ENCODE results near the gene PARK7.
"Not testable (repeated sequence)": the region's sequence is repeated elsewhere in the genome, so short reads cannot be mapped to it uniquely, and the experiment has no call there.

The PARK7 gene

DNA sequence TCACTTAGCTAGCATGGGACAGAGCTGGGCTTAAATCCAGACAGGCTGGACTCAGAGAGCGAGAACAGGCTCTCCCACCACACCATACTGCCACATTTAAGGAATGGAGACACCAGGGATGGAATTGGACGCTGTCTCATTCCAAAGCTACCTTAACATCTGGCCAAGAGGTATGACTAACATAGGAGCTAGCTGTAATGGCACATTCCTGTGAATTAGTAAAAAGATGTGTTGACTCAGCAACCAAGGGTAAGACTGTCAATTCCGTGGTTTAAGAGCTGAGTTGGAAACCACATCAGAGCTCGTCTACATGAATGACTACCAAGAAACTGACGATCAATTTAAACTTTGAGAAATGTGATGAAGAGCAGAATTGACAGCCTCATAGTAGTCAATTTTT, 12.6 kb upstream of the PARK7 start:
- FAIRE-seq, result no peak

DNA sequence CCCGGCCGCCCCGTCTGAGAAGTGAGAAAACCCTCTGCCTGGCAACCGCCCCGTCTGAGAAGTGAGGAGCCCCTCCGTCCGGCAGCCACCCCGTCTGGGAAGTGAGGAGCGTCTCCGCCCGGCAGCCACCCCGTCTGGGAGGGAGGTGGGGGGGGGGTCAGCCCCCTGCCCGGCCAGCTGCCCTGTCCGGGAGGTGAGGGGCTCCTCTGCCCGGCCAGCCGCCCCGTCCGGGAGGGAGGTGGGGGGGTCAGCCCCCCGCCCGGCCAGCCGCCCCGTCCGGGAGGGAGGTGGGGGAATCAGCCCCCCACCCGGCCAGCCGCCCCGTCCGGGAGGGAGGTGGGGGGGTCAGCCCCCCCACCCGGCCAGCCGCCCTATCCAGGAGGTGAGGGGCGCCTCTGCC, 8.7 kb upstream of the PARK7 start:
- FAIRE-seq, result not testable (repeated sequence)

DNA sequence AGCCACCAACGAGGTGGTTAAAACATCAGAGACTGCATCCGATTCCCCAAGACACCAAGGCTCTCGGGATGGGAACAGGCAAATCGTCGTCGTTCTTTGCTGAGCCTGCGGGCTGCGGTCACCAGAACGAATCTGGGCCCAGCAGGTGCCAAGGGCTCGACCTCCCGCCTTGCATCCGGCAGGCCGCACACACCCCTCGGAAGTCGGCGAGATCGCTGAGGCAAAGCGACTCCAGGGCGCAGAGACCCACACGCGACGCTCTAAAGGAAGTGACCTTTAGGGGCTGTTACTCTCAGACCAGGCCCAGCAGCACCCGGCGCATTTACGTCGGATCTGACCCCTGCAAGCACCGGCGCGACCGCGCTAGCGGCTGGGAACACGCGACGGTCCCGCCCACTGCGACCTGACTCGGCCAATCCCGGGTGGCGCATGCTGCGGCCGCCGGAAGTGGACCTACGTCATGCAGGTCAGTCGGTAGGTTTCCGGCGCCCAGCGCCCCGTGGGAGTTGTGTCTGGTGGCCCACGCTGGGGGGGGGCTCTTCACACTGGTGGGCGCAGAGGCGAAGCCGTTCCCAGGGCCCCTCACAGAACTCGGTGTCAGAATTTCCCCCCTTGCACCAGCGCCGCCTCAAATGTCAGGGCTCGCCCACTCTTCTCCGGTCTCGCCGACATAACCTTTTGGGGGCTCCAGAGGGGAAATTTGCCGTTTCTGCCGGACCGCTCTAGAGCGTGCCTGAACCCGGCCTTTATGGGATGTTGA, 7.5 kb upstream of the PARK7 start:
- no peak for FAIRE-seq

DNA sequence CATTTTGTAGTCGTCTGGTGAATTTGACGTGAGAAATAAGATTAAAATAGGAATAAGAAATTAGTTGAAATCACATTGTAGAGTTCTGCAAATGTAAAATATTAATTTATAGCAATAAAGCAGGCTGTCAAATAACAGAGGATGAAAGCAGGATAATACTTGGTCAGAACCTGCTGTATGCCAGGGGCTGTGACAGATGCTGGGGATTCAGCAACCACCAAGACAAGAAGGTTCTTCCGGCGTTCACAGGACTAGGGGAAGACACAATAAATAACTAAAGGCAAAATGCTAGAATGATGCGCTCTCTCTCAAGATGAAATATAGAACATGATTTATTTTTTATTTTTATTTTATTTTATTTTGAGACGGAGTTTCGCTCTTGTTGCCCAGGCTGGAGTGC, 6.8 kb upstream of the PARK7 start:
- no peak for FAIRE-seq

DNA sequence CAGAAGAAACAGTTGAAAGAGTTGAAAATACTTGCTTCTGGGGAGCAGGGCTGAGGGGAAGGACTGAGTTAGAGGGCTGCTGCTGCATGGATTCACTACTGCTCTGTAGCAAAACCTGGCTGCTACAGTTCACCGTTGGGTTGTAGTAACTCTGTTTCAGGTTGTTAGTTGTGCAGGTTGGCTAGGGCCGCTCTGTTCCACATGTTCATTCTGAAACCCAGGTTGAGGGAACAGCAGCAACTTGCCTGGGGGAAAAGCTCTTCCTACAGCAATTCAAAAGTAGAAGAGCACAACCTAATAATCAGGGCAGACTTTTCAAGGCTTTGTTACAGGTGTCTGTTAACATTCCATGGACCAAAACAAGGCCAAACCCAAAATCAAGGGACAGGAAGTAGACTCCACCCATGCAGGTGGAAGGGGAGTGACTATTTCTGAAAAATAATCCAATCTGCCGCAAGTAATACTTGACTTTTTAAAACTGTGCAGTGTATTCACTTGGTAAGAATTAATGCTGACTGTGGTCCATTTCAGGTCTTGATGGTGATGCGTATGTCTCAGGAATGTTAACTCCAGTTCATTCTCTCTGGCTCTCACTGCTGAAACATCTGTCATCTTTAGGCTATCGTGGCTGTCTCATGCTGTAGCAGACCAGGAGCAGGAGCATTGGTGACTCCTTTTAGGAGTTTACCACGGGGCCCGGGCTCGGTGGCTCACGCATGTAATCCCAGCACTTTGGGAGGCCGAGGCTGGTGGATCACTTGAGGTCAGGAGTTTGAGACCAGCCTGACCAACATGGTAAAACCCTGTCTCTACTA, 5.1 kb upstream of the PARK7 start:
- FAIRE-seq, result no peak

DNA sequence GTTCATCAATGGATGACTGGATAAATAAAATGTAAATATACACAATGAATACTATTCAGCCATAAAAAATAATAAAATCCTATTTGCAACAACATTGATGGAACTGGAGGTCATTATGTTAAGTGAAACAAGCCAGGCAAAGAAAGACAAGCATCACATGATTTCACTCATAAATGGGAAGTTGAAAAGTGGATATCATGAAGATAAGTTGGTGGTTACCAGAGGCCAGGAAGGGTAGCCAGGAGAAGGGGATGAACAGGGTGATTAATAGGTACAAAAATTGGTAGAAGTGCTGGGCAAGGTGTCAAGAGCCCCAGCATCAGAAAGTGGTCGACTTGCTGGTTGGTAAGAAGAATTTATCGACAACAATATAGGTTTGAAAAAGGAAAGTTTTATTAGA, 1.3 kb upstream of the PARK7 start:
- no peak for FAIRE-seq

DNA sequence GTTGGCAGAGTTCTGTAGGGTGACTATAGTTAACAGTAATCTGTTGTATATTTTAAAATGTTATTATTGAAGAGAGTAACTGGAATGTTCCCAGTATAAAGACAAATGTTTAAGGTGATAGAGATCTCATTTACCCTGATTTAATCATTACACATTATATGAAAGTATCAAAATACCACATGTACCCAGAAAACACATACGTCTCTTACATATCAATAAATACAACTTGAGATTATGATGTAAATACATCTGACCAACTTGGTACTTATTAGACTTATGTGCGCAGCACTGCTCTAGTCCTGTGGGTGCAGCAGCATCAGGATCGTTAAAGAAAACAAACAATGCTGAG, 670 bp upstream of the PARK7 start:
- no peak for FAIRE-seq

DNA sequence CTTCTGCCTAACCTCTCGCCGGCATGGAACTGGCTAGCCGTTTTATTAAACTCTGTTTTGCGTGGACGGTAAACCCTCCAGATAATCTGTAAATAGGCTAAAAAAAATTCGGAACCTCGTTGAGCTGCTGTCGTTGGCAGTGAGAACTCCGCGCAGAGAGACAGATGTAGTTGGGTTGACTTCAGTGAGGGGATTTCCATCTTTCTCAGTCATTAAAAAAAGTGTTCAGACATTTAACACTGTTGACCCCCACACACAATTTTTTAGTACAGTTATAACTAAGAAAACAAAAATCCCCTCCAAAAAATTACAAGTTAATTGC, 464 bp downstream of the PARK7 start:
- FAIRE-seq, result no peak

DNA sequence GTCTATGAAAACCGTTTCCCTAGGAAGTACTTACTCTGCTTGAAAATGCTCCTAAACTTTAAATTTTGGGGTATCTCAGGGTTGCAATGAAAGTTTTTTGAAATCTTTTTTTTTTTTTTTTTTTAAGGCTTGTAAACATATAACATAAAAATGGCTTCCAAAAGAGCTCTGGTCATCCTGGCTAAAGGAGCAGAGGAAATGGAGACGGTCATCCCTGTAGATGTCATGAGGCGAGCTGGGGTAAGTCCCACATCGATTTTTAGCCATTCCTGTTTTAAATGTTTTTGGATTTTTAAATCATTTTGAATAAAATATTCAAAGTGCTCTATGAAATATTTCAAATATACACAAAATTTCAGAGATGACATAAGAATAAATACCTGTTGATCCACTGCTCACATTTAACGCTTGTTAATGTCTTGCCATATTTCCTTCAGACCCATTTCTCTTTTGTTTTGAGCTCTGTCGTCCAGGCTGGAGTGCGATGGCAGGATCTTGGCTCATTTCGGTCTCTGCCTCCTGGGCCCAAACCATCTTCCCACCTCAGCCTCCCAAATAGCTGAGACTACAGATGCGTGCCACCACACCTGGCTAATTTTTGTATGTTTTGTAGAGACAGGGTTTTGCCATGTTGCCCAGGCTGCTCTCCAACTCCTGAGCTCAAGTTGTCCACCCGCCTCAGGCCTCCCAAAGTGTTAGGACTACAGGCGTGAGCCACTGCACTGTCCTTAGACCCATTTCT, 1.3 kb downstream of the PARK7 start:
- FAIRE-seq, result no peak

DNA sequence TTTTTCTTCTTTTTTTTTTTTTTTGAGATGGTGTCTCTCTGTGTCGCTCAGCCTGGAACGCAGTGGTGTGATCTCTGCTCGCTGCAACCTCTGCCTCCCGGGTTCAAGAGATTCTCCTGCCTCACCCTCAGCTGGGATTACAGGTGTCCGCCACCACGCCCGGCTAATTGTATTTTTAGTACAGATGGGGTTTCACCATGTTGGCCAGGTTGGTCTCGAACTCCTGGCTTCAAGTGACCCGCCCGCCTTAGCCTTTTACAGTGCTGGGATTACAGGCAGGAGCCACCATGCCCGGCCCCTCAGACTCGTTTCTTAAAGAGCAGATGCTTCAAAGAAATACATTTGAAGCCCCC, 1.8 kb downstream of the PARK7 start:
- FAIRE-seq, result not testable (repeated sequence)

DNA sequence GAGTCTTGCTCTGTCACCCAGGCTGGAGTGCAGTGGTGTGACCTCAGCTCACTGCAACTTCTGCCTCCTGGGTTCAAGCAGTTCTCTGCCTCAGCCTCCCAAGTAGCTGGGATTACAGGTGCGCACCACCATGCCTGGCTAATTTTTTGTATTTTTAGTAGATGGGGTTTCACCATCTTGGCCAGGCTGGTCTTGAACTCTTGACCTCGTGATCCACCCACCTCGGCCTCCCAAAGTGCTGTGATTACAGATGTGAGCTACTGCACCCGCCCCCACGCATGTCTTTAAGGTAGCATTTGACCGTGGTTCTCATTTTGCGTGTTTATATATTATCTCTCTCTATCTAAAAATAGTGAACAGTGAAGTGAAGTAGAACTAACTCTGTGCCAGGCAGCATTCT, 2.3 kb downstream of the PARK7 start:
- not testable (repeated sequence) for FAIRE-seq

DNA sequence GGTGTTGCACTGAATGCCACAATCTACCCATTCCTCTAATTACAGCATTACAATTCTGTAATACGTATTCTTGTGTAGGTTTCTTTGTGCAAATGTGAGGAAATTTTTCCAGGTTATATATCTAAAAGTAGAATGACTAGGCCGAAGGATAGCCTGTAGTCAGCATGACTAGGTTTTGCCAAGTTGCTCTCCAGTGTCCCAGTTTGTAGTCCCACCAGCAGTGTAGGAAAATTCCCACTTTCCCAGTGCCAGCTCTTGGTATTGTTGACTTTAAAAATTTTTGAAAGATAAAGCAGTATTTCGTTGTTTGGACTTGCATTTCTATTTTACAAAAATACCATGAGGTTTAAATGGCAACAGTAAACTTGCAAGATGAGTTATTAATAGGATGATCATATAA, 3.0 kb downstream of the PARK7 start:
- FAIRE-seq, result no peak

DNA sequence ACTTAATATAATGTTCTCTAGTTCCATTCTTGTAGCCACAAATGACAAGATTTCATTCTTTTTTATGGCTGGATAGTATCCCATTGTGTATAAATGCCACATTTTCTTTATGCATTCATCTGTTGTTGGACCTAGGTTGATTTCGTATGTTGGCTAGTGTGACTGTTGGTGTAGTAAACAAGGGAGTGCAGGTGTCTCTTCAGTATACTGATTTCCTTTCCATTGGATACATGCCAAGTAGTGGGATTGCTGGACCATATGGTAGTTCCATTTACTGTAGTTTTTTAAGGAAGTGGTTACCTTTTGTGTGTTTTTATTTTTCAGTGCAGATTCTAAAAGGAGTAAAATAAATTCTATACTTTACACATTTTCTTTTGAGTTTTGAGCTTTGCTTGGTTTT, 5.7 kb downstream of the PARK7 start:
- FAIRE-seq, result no peak

DNA sequence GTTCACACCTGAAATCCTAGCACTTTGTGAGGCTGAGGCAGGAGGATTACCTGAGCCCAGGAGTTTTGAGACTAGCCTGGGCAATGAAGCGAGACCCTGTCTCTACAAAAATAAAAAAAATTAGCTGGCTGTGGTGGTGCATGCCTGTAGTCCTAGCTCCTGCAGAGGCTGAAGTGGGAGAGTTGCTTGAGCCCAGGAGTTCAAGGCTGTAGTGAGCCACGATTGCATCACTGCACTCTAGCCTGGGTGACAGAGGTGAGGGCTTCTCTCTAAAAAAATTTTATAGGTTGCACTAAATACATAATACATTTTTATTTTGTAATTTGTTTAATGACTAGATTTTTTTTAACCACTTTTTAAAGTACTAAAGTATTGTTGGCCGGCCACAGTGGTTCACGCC, 6.1 kb downstream of the PARK7 start:
- no peak for FAIRE-seq

DNA sequence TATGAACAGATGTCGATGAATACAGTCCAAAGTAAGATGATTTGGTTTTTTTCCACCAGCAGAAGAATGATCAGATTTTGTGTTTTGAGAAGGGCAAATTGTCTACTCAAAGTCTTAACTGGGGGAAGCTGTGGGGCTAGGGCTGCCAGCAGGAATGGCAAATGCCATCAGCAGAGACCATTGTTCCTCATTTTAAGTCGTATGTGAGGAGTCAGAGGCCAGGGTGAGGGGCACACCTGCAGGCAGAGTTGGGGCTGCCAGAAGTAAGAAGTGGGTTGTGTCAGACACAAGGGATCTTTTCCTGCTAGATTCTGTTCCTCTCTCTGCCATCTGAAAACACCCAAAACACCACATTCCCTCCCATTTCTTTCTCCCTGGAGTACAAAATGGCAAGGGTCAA, 8.7 kb downstream of the PARK7 start:
- FAIRE-seq, result no peak

DNA sequence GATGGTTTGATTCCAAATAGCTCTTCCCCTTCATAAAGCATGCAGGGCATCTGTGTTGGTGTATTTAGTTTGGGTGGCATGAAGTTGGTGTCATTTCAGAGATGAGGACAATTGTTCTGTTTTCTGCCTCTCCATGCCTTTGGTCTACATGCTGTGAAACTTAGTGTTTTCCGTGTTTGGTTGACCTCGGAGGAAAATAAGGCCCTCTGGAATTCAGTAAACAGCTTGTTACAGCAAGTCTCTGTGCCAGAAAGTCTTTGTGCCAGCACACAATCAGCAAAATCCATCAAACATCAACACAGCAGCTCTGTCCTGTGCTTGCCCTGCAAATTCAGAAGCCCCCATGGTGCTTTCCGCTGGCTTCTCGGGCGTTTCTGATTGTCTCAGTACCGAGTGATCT, 9.5 kb downstream of the PARK7 start:
- no peak for FAIRE-seq

DNA sequence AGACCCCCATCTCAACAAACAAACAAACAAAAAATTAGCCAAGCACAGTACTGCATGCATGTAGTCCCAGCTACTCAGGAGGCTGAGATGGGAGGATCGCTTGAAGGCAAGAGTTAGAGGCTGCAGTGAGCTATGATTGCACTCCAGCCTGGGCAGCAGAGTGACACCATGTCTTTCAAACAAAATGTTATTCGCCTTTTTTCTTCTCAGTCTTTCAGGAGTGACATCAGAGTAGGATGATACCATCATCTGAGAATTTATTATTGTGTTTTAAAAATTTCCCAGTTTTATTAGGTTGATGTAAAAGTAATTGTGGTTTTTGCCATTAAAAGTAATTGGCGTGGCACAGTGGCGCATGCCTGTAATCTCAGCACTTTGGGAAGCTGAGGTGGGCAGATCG, 10.8 kb downstream of the PARK7 start:
- FAIRE-seq, result no peak

DNA sequence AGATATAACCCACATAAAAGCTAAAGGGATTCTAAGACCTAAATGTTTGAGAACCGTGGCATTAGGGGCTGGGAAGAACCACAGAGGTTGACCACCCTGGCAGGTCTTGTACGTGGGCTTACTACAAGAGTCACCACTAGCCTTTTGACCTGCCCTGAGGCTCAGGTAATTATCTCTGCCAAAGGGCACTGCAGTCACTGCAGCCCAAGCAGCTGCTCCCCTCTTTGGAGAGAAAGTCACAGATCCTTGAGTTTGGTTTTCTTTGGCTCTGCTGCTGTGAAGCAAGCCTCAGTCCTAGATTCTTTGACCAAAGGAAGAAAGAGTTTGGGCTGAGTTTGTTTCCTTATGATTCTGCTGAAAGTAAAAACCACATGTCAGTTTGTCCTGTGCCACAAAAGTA, 11.6 kb downstream of the PARK7 start:
- no peak for FAIRE-seq

DNA sequence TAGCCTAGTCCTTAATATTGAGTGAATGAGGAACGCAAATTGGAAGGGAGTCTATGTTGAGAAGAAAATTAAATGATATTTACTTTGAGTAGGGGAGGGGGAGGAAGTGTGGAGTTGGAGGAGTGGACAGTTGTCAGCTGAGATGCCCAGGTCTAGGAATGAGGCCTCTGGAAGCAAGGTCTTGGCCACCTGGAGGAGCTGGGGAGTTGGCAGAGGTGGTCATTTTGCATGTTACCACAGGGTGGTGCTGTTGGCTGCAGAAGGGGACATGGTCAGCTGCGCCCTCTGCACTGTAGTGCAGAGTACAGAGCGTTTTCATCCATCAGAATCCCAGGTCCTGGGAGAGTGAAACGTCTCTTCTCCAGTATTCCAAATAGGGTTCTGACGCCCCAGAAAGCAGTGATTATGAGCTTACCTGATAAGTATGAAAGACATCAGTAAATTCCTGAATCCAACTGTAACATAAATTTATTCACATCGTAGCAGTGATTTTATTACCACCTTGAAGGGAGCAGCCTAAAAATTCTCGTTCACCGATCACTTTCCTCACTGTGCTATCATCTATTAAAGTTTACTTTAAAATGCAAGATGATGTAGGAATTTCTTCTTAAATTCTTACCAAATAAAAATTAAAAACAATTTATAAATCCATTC, 13.8 kb downstream of the PARK7 start:
- no peak for FAIRE-seq

DNA sequence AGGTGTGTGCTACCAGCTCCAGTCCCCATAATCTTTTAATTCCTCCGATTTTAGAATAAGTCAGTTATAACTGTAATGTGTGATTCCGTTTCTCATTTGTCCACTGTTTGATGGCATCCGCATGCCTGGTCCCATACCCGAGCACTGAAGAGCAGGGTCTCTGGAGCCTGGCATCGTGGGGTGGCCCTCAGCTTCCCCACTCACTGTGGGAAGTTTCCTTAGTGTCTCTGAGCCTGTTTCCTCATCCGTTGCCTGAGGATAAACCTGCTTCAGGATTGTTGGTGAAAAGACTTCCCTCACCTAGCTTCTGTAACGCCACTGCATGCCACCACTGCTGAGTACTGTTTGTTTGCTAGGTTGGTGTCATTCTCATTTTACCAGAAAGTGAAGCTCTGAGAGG, 19.5 kb downstream of the PARK7 start:
- FAIRE-seq, result no peak

DNA sequence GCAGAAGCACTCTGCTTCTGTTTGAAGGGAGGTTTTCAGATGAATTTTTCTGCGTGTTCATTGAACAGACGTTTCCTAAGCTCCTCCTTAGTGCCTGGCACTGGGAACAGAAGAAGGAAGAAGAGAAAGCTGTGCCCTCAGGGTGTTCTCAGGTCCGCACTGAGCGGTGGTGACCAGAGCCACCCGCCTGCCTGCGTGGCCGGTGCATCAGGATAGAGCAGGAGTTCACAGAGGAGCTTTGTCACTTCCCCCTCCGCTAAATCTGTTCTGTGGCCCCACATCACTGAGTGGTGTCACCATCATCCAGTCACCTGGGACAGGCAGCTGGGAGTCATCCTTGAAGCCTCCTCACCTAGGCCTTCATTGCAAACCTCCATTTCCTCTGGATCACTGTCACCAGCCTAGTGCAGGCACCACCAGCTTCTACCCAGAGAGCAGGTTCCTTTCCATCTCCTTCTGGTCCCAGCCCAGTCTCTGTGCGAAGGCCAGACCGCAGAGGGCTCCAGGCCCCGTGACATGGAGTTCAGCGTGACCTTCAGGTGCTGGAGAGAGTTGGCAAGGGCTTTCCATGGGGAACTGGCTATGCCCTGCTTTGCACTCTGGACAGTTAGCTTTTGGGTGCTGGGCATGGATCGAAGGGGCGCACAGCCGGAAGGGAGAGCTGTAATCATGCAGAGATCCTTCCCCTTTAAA, 21.7 kb downstream of the PARK7 start:
- no peak for FAIRE-seq

DNA sequence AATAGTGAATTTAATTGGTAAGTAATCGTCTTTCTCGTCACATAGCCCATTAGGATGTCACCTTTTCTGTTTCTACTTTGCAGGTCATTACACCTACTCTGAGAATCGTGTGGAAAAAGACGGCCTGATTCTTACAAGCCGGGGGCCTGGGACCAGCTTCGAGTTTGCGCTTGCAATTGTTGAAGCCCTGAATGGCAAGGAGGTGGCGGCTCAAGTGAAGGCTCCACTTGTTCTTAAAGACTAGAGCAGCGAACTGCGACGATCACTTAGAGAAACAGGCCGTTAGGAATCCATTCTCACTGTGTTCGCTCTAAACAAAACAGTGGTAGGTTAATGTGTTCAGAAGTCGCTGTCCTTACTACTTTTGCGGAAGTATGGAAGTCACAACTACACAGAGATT, 23.3 kb downstream of the PARK7 start:
- FAIRE-seq, result no peak

All from colon (tissue), 2 donors.